Measurements from ENCODE around the gene CDC42EP5.

CDC42EP5 gene

DNA sequence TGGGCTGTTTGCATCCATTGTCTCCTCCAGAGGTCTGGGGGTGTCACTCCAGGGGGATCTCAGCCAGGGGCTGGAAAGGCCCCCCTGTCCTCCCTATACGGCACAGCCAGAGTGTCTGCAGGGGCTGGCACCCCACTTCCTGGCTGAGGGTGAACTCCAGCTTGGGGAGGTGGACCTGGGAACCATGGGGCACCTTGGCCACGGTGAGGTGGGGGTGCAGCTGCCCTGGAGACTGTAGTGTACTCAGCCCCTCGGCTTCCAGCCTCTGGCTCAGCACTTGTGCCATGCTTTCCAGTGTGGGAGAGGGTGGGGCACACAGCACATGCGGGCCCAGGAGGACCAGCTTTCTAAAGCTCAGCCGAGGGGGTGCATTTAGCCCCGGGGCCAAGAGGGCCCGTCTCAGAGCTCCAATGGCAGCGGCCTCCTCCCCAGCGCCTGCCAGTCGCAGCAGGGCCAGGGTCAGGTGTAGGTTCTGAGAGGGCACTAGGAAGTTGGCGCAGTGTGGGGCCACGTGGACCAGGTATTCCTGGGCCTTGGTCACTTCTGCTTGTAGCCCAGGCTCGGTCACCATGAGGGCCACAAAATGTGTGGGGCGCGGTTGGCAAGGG lies 10.9 kb downstream of the CDC42EP5 start:
- H3K4me1 Mint-ChIP-seq = peaks cover 37% of the 10 kb centered on the region
- CTCF ChIA-PET = interaction anchor here (1.8 kb wide), 1 partner anchor 8 kb away, joined by 6 read pairs; no protein-coding TSS in a partner anchor
- H3K27ac Mint-ChIP-seq = peak overlapping the region; percentile 86
- peaks cover 30% of the 10 kb centered on the region for H3K36me3 Mint-ChIP-seq
- no peaks in the 10 kb centered on the region for H3K9me3 Mint-ChIP-seq
- H3K27me3 Mint-ChIP-seq = peaks cover 24% of the 10 kb centered on the region
- peak overlapping the region; percentile 66 for H3K4me3 Mint-ChIP-seq
- no peak for DNase-seq

DNA sequence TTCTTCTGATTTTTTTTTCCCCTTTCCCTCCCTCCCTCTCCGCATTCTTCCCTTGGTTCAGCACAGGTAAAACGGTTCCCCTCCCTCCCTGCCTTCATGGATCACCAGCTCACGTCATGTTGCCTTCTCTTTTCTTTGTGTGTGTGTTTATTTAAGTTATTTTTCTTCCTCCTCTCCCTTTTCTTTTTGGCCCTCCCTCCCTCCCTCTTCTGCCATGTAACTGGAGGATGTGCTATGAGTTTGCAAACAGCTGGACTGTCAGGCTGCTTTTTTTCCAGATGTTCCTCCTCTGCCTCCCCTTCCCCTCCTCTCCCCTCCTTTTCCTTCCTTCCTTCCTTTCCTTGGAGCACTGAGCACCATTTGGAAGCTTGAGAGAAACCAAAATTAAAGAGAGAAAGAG lies 11.5 kb downstream of the CDC42EP5 start:
- peaks cover 23% of the 10 kb centered on the region for H3K27me3 Mint-ChIP-seq
- CTCF ChIA-PET = no interaction called here
- no peak for DNase-seq
- no peak overlapping the region for H3K4me3 Mint-ChIP-seq
- H3K4me1 Mint-ChIP-seq = peaks cover 37% of the 10 kb centered on the region
- no peaks in the 10 kb centered on the region for H3K9me3 Mint-ChIP-seq
- peaks cover 30% of the 10 kb centered on the region for H3K36me3 Mint-ChIP-seq
- peak overlapping the region; percentile 86 for H3K27ac Mint-ChIP-seq

DNA sequence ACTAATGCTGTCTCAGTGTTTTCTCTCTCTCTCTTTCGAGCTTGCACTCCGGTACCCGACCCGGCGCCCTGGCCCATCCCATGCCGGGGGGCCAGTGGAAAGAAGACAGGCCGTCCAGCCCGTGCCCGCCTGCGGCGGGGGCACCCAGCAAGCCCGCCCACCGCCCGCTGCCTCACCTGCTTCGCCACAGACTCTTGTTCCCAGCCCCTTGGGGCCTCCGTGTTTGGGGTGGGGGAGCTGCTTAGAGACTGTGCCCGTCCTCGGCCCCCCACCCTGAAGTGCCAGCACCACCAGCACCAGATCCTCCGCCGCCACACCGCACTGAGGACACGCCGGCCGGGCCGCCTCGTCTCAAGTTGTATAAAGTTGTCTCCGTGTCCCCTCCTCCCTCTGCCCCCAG lies 11.9 kb downstream of the CDC42EP5 start:
- DNase-seq = no peak
- peaks cover 37% of the 10 kb centered on the region for H3K4me1 Mint-ChIP-seq
- peaks cover 20% of the 10 kb centered on the region for H3K27me3 Mint-ChIP-seq
- no peak overlapping the region for H3K4me3 Mint-ChIP-seq
- CTCF ChIA-PET = no interaction called here
- H3K9me3 Mint-ChIP-seq = no peaks in the 10 kb centered on the region
- H3K36me3 Mint-ChIP-seq = peaks cover 32% of the 10 kb centered on the region
- H3K27ac Mint-ChIP-seq = peak overlapping the region; percentile 45

DNA sequence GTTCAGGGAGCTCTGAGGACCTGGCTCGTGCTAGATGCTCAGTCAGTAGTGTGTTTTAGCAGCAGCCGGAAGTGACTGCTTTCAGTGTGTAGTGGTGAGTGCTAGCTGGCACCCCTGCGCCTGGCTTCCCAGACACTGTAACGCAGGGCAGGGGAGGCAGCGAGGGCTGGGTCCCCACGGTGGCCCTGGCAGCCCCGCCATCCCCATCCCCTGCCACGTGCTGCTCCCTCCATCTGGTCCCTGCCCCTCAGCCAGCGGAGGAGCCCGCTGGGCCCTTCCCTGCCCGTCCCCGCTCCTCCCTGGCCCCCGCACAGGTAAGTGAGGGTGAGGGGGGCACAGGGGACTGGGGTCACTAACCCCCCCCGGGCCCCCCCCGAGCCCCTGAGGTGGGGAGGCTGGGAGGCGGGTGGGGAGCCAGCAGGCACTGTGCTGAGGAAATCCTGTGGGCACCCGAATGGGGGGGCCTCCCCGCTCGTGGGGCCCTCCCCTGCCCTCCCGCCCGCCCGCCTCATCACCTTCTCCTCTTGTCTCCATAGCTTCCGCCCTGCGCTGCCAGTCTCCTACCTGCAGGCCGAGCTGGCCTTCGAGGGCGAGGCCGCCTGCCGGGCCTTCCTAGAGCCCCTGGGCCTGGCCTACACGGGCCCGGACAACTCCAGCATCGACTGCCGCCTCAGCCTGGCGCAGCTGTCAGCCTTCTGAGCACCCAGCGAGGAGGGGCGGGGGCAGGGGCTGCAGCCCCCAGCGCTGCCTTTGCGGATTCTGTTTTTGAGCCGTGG lies 12.7 kb downstream of the CDC42EP5 start:
- Mint-ChIP-seq H3K4me1 (peaks cover 32% of the 10 kb centered on the region), H3K36me3 (peaks cover 35% of the 10 kb centered on the region)

DNA sequence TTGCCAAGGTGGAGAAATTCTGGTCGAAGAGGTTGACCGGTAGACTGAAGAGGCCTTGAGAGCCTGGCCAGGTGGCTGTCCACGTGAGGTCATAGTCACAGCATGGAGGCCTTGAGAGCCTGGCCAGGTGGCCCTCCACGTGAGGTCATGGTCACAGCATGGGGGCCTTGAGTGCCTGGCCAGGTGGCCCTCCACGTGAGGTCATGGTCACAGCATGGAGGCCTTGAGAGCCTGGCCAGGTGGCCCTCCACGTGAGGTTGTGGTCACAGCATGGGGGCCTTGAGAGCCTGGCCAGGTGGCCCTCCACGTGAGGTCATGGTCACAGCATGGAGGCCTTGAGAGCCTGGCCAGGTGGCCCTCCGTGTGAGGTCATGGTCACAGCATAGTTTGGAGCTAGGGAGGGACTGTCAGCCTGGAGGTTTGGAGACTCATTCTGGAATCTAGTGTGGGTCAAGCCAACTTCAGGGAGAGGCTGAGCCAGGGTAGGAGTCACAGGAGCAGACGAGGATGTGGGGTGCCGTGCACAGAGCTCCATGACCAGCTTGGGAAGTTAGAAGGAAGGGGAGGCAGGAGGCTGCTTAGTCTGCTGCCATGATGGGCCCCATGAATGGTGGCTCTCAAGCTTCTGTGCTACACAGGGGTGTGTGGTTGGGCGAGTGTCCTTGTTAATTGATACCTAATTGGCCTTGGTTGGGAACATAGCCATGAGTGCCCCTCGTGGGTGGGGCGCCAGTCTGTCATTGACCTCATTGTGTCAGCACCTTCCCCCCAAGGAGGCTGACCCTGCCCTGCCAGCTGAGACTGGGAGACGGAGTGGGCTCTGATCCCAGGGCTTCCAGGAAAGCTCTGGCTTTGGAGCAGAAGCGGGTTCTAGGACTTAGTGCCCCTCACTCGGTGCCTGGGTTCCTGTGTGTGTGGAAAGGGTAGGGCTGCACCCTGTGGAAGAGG lies 13.5 kb downstream of the CDC42EP5 start:
- Mint-ChIP-seq H3K36me3 (peaks cover 43% of the 10 kb centered on the region), H3K27me3 (peaks cover 6% of the 10 kb centered on the region), H3K9me3 (no peaks in the 10 kb centered on the region), H3K27ac (no peak overlapping the region), H3K4me3 (no peak overlapping the region), H3K4me1 (peaks cover 30% of the 10 kb centered on the region)
- CTCF ChIA-PET = no interaction called here
- no peak for DNase-seq

More for the DNA sequence above, 12.7 kb downstream of the CDC42EP5 start:
- peak overlapping the region; percentile 7 for H3K4me3 Mint-ChIP-seq
- H3K9me3 Mint-ChIP-seq = no peaks in the 10 kb centered on the region
- H3K27me3 Mint-ChIP-seq = peaks cover 12% of the 10 kb centered on the region
- no peak overlapping the region for H3K27ac Mint-ChIP-seq
- CTCF ChIA-PET = no interaction called here
- DNase-seq = no peak

DNA sequence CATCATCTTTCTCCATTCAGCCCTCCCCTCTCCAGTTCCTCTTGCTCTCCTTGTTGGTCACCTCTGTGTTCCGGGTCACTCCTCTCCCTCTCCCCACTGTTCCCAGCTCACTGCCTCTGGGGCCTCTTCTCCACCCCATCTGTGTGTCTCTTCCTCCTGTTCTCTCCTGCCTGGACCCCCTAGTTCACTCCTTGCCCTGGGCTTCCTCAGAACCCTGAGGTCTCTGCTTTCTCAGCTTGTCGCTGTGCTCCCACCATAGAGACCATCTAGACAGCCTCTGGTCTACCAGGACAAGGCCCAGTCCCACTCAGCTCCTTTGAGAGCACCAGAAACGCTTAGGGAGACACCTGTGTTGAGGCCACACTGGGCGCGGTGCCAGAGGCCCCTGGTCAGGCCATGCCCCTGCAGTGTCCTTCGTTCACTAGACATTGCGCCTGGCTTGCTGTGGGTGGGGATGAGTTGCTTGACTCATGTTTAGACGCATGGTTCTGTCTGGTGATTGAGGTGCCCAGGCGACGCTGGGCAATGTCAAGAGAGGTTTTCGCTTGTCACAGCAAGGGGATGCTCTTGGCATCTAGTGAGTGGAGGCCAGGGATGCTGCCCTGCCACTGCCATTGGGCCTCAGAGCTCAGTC lies 14.3 kb downstream of the CDC42EP5 start:
- no peak overlapping the region for H3K27ac Mint-ChIP-seq
- H3K9me3 Mint-ChIP-seq = no peaks in the 10 kb centered on the region
- no peak for DNase-seq
- CTCF ChIA-PET = no interaction called here
- H3K4me3 Mint-ChIP-seq = no peak overlapping the region
- H3K36me3 Mint-ChIP-seq = peaks cover 48% of the 10 kb centered on the region
- H3K27me3 Mint-ChIP-seq = no peaks in the 10 kb centered on the region
- peaks cover 25% of the 10 kb centered on the region for H3K4me1 Mint-ChIP-seq

DNA sequence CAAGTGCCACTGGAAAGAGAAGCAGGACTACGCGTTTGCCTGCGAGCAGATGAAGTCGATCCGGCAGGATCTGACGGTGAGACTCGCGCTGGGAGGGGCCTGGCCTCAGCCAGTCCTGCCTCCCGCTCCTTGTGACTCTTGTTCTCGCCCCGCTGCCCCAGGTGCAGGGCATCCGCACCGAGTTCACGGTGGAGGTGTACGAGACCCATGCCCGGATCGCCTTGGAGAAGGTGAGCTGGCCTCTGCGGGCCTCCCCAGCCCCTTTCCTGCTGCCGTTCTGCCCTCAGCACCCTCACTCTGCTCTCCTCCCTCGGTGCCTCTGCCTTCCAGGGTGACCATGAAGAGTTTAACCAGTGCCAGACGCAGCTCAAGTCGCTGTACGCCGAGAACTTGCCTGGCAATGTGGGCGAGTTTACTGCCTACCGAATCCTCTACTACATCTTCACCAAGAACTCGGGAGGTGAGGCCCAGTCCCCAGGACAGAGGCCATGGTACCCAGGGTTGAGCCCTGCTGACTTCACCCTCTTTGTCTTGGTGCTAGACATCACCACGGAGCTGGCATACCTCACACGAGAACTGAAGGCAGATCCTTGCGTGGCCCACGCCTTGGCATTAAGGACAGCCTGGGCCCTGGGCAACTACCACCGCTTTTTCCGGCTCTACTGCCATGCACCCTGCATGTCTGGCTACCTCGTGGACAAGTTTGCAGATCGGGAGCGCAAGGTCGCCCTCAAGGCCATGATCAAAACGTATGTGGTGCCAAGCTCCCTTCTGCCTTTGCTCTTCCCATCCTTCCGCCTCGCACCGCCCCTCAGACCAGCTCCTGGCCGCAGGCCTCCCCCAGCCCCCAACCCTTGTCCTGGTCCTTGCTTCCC lies 15.1 kb downstream of the CDC42EP5 start:
- Mint-ChIP-seq H3K27ac (no peak overlapping the region), H3K27me3 (no peaks in the 10 kb centered on the region), H3K36me3 (peaks cover 55% of the 10 kb centered on the region)

DNA sequence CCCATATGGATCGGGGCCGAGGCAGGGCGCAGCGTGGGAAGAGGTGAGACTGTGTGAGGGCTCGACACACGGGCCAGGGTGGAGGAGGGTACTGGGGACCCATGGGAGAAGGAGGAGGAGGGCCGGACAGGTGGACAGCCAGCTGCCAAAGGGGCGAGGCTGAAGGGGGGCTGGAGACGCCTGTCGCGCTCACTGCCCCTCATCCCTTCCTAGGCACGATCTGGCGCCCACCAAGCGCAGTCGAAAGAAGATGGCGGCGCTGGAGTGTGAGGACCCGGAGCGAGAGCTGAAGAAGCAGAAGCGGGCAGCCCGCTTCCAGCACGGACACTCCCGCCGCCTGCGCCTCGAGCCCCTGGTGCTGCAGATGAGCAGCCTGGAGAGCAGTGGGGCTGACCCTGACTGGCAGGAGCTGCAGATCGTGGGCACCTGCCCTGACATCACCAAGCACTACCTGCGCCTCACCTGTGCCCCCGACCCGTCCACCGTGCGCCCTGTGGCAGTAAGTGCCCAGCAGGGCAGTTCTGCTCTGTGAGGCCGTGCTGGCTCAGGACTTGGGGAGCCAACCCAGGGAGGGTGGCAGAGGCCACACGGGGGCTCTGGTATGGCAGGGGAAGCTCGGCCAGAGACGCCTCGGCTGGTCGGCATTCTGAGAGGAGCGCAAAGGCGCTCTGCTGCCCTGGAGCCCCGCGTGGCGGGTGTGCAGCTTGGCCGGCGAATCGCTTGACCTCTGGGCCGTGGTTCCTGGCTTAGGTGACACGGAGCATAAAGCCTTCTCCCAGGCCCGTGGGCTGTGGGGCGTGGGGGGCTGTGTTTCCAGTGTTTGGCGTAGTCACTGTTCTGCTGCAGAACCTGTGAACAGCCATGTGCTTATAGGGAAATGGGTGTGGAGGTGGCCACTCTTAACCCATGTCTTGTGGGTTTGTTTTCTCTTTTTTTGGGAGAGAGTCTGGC lies 16.4 kb downstream of the CDC42EP5 start:
- Mint-ChIP-seq H3K36me3 (peaks cover 67% of the 10 kb centered on the region), H3K27me3 (no peaks in the 10 kb centered on the region), H3K4me1 (peaks cover 22% of the 10 kb centered on the region), H3K27ac (no peak overlapping the region), H3K9me3 (no peaks in the 10 kb centered on the region), H3K4me3 (no peak overlapping the region)
- CTCF ChIA-PET = no interaction called here
- DNase-seq = no peak

More for the DNA sequence above, 15.1 kb downstream of the CDC42EP5 start:
- no peaks in the 10 kb centered on the region for H3K9me3 Mint-ChIP-seq
- CTCF ChIA-PET = no interaction called here
- peaks cover 24% of the 10 kb centered on the region for H3K4me1 Mint-ChIP-seq
- DNase-seq = no peak
- no peak overlapping the region for H3K4me3 Mint-ChIP-seq

DNA sequence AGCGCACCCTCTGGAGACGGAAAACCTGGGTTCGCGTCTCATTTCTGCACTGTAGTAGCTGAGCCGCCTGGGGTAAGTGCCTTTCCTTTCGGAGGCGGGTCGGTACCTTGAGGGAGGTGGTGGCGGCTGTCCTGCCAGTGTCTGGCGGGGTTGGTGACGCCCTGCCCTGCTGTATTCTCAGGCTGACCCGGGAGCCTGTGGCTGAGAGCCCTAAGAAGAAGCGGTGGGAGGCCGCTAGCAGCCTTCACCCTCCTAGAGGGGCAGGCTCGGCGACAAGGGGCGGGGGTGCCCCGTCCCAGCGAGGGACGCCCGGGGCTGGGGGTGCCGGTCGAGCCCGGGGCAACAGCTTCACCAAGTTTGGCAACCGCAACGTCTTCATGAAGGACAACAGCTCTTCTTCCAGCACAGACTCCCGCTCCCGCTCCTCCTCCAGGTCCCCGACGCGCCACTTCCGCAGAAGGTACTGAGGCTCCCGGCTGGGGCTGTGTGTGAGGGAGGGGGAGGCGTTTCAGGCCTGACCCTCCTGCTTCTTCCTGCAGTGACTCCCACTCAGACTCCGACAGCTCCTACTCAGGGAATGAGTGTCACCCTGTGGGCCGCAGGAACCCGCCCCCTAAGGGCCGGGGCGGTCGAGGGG lies 17.2 kb downstream of the CDC42EP5 start:
- Mint-ChIP-seq H3K4me1 (peaks cover 23% of the 10 kb centered on the region), H3K9me3 (no peaks in the 10 kb centered on the region), H3K27ac (no peak overlapping the region), H3K36me3 (peaks cover 71% of the 10 kb centered on the region), H3K27me3 (no peaks in the 10 kb centered on the region), H3K4me3 (no peak overlapping the region)
- DNase-seq = no peak
- CTCF ChIA-PET = no interaction called here

DNA sequence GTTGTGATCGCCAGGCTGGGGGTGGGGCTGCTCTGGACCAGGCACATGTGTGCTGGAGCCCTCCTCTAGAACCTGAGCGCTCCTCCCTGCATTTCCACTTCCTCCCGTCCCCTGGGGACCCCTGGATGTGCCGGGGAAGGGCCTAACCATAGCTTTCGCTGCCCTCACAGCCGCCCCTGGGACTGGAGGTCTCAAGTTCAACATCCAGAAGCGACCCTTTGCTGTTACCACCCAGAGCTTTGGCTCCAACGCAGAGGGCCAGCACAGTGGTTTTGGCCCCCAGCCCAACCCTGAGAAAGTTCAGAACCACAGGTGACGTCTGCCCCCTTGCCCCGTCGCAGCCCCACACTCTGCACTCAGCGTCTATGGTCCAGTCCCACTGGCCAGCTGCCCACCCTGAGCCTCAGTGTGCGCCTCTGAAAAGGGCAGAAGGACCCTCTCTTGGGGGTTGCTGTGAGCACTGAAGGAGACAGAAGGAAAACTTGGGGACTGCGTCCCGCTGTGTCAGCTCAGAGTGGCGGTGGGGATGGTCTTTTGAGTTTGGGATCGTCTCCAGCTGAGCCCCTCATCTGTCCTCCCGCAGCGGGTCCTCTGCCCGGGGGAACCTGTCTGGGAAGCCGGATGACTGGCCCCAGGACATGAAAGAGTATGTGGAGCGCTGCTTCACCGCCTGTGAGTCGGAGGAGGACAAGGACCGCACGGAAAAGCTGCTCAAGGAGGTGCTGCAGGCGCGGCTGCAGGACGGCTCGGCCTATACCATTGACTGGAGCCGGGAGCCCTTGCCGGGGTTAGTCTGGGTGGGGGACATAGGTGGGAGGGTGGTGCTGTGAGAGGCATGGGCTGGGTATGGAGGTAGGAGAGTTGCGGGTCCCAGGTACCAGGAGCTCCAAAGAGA lies 18.1 kb downstream of the CDC42EP5 start:
- no peak overlapping the region for H3K4me3 Mint-ChIP-seq
- no peak for DNase-seq
- H3K27me3 Mint-ChIP-seq = no peaks in the 10 kb centered on the region
- peaks cover 72% of the 10 kb centered on the region for H3K36me3 Mint-ChIP-seq
- peaks cover 30% of the 10 kb centered on the region for H3K4me1 Mint-ChIP-seq
- H3K27ac Mint-ChIP-seq = no peak overlapping the region
- CTCF ChIA-PET = interaction anchor here (2.2 kb wide), 1 partner anchor 8 kb away, joined by 6 read pairs; the partner anchor contains the start of gene LENG9
- H3K9me3 Mint-ChIP-seq = no peaks in the 10 kb centered on the region

DNA sequence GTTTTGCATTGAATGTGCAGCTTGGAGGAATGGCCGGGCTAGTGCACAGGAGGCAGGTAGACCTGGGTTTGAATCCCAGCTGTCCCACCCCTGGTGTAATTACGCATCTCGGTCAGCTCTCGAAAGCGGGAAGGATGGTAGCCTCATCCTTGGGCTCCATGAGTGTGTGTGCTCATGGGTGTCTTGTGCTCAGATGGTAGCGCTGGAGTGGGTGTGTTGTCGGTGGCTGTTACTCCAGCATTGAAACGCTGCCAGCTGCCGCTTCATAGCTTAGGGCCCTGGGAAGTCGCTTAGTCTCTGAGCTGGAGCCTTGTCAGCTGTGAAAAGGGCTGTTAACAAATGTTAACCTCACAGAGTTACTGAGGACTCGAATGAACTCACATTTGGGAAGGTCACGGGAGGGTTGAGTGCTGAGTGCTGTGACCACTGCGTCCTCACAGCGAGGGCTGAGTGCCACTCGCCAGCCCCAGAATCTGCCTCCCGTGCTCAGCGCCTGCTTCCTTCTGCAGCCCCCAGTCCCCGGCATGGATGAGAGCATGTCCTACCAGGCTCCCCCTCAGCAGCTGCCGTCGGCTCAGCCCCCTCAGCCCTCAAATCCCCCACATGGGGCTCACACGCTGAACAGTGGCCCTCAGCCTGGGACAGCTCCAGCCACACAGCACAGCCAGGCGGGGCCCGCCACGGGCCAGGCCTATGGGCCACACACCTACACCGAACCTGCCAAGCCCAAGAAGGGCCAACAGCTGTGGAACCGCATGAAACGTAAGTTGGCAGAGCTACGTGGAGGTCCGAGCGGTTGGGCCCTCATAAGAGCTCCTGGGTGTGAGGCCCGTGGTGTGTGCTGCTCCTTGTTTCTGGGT lies 18.9 kb downstream of the CDC42EP5 start:
- Mint-ChIP-seq H3K9me3 (no peaks in the 10 kb centered on the region), H3K27ac (no peak overlapping the region), H3K4me1 (peaks cover 27% of the 10 kb centered on the region), H3K27me3 (no peaks in the 10 kb centered on the region), H3K36me3 (peaks cover 70% of the 10 kb centered on the region), H3K4me3 (no peak overlapping the region)
- no peak for DNase-seq
- CTCF ChIA-PET = interaction anchor here (2.2 kb wide), 1 partner anchor 9 kb away, joined by 6 read pairs; the partner anchor contains the start of gene LENG9

Measured in activated naive CD4-positive, alpha-beta T cell treated with anti-CD3 and anti-CD28 coated beads, Interleukin-2, amount 10 ng/mL, durations not matched to agents 7 days and 5 days (primary cell).